HL-60 (cell line): Measurements from ENCODE around the gene PRUNE1.

Source experiments
- GABPA ChIP-seq: IDR thresholded peaks from 2 replicates; pipeline ENCODE4 v1.6.1; 2012; ENCODE audit warnings: low read depth
- POLR2AphosphoS5 ChIP-seq: IDR thresholded peaks from 2 replicates; pipeline ENCODE4 v1.6.1; 2012; ENCODE audit warnings: low read depth
- REST ChIP-seq: IDR thresholded peaks from 2 replicates; pipeline ENCODE4 v1.6.1; 2012; ENCODE audit warnings: low read depth; ENCODE audit not compliant: insufficient replicate concordance
- SPI1 ChIP-seq: IDR thresholded peaks from 2 replicates; pipeline ENCODE4 v1.6.1; 2012; ENCODE audit warnings: low read depth, mild to moderate bottlenecking, borderline replicate concordance
- TF ChIP-seq, protein P1 (sequence below): IDR thresholded peaks from one replicate; pipeline ENCODE4 v1.5.1; 2011; ENCODE audit warnings: low read length, control low read depth, inconsistent platforms; ENCODE audit not compliant: insufficient read depth

GRCh38 chr1:151010346-151010726, 2.1 kb downstream of the PRUNE1 start:
- TF ChIP-seq, protein P1, sequence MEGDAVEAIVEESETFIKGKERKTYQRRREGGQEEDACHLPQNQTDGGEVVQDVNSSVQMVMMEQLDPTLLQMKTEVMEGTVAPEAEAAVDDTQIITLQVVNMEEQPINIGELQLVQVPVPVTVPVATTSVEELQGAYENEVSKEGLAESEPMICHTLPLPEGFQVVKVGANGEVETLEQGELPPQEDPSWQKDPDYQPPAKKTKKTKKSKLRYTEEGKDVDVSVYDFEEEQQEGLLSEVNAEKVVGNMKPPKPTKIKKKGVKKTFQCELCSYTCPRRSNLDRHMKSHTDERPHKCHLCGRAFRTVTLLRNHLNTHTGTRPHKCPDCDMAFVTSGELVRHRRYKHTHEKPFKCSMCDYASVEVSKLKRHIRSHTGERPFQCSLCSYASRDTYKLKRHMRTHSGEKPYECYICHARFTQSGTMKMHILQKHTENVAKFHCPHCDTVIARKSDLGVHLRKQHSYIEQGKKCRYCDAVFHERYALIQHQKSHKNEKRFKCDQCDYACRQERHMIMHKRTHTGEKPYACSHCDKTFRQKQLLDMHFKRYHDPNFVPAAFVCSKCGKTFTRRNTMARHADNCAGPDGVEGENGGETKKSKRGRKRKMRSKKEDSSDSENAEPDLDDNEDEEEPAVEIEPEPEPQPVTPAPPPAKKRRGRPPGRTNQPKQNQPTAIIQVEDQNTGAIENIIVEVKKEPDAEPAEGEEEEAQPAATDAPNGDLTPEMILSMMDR: no peak
- TF ChIP-seq GABPA (no peak), POLR2AphosphoS5 (no peak), SPI1 (no peak), REST (no peak)
